Measurements from ENCODE around the gene TEAD1. TPM values are rescaled to one million over a fixed set of nuclear protein-coding genes. Genes with fewer than 3 reads are reported as not detected.

TEAD1 gene
- total RNA-seq, 4 donors from 2014 or later, result 71.5 to 109 (median 88.5) TPM

DNA sequence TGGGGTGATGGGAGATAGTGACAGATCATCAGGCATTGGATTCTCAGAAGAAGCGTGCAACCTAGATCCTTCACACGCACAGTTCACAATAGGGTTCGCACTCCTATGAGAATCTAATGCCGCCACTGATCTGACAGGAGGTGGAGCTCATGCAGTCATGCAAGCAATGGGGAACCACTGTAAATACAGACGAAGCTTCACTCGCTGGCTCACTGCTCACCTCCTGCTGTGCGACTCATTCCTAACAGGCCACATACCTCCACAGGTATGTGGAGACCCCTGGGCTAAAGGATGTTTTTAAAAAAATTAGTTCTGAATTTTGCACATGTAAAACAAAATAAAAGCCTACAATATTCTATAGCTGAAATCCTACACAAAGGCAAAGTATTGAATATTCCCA is 20.5 kb upstream of the TEAD1 start:
- H3K27me3 ChIP-seq, result no peaks in the 10 kb centered on the region
- no peak overlapping the region for H3K27ac ChIP-seq
- H3K9me3 ChIP-seq, result no peaks in the 10 kb centered on the region
- intact Hi-C loops (cut with DNase I), result no loop called here
- 86 to 94% methylated on average over 7 of the region's 7 CpGs for WGBS, 2 donors
- H3K4me3 ChIP-seq (replicated peaks in 1 of 3), result no peak overlapping the region
- no peaks in the 10 kb centered on the region for H3K4me1 ChIP-seq
- H3K36me3 ChIP-seq, result no peaks in the 10 kb centered on the region
- TF ChIP-seq, protein P1, sequence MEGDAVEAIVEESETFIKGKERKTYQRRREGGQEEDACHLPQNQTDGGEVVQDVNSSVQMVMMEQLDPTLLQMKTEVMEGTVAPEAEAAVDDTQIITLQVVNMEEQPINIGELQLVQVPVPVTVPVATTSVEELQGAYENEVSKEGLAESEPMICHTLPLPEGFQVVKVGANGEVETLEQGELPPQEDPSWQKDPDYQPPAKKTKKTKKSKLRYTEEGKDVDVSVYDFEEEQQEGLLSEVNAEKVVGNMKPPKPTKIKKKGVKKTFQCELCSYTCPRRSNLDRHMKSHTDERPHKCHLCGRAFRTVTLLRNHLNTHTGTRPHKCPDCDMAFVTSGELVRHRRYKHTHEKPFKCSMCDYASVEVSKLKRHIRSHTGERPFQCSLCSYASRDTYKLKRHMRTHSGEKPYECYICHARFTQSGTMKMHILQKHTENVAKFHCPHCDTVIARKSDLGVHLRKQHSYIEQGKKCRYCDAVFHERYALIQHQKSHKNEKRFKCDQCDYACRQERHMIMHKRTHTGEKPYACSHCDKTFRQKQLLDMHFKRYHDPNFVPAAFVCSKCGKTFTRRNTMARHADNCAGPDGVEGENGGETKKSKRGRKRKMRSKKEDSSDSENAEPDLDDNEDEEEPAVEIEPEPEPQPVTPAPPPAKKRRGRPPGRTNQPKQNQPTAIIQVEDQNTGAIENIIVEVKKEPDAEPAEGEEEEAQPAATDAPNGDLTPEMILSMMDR (IDR thresholded peaks at IDR 0.05), result no peak
- TF ChIP-seq POLR2A (IDR thresholded peaks at IDR 0.05), result no peak
- DNase-seq, result no peak

DNA sequence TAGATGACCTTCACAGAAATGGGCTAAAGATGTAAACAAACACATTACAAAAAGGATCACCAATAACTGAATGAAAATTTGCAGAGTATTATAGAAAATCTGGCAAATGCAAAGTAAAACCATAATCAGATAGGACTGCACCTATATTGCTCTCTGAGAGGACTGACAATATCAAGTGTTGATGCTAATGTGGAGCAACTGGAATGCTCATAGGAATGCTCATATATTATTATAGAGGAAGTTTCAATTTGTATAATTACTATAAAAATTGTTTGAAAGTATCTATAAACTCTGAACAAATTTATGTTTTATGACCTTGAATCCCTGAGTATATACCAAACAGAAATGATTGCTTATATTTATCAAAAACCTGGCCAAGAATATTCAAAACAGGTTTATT is 18.4 kb upstream of the TEAD1 start:
- Histone ChIP-seq H3K4me1 (no peaks in the 10 kb centered on the region), H3K9me3 (no peaks in the 10 kb centered on the region), H3K27me3 (no peaks in the 10 kb centered on the region), H3K36me3 (no peaks in the 10 kb centered on the region), H3K27ac (no peak overlapping the region), H3K4me3 (replicated peaks in 1 of 3) (no peak overlapping the region)
- no peak for DNase-seq
- TF ChIP-seq, protein P1 (IDR thresholded peaks at IDR 0.05), result no peak
- TF ChIP-seq POLR2A (IDR thresholded peaks at IDR 0.05), result no peak
- intact Hi-C loops (cut with DNase I), result no loop called here

DNA sequence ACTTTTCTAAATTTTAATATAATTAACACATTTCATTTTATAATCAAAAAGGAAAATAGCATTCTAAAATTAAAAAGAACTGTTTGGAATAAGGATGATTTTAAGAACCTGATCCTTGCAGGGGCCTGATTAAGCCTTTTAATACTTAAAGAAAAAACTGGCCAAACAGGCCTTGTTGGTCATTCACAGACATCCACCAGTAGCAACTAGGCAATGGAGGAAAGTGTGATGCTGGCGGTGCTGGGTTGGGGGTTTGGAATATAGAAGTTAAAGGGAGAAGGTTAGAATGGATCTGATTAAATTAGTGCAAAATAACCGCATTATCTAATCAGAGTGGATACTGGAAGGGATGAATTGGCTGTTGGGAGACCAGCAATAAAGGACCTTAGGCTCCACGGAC is 16.9 kb upstream of the TEAD1 start:
- intact Hi-C loops (cut with DNase I), result no loop called here
- no peak for DNase-seq
- Histone ChIP-seq H3K27ac (no peak overlapping the region), H3K27me3 (no peaks in the 10 kb centered on the region), H3K36me3 (no peaks in the 10 kb centered on the region), H3K9me3 (no peaks in the 10 kb centered on the region), H3K4me1 (no peaks in the 10 kb centered on the region), H3K4me3 (replicated peaks in 1 of 3) (no peak overlapping the region)
- TF ChIP-seq, protein P1 (IDR thresholded peaks at IDR 0.05), result no peak
- TF ChIP-seq POLR2A (IDR thresholded peaks at IDR 0.05), result no peak
- WGBS, 2 donors, result 97 to 99% methylated on average over 3 of the region's 3 CpGs

DNA sequence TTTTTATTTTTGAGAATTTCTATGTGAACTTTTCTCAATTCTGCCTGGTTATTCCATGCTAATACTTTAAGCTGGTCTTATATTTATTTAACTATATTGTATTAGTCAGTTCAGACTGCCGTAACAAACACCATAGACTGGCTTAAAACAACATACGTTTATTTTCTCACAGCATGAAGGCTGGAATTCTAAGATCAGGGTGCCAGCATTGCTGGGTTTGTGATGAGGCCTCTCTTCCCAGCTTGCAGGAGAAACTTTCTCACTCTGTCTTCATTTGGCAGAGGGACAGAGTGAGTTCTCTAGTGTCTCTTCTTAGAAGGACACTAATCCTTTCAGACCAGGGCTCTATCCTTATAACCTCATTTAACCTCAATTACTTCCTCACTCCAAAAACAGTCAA is 16.2 kb upstream of the TEAD1 start:
- no peaks in the 10 kb centered on the region for H3K36me3 ChIP-seq
- H3K27me3 ChIP-seq, result no peaks in the 10 kb centered on the region
- intact Hi-C loops (cut with DNase I), result no loop called here
- H3K4me3 ChIP-seq (replicated peaks in 1 of 3), result no peak overlapping the region
- no peaks in the 10 kb centered on the region for H3K4me1 ChIP-seq
- H3K27ac ChIP-seq, result no peak overlapping the region
- 50 to 92% methylated on average over 2 of the region's 2 CpGs for WGBS, 2 donors
- no peaks in the 10 kb centered on the region for H3K9me3 ChIP-seq
- TF ChIP-seq POLR2A (IDR thresholded peaks at IDR 0.05), result no peak
- TF ChIP-seq, protein P1 (IDR thresholded peaks at IDR 0.05), result no peak
- DNase-seq, result no peak

DNA sequence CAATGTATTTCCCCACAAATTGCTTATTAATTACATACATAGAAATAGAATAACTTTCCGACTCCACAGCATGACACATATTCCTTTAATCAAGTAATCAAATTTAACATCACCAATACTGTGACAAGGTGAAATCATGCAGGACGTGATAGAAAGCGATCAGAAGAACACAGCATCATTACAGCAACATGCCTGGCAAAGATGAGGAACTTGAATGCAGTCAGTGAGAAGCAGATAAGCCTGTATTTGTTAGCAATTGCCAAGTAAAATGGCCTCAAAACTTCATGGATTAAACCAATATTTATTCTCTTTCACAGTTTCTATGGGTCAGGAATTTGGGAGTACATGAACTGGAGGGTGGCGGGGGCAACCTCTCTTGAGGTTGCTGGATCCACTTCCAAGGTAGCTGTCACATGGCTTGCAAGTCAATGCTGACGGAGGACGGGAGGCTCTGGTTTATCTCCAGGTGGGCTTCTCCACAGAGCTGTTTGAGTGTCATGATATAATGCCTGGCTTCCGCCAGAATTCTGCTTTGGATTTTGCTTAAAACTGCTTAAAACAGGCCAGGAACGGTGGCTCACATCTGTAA is 12.0 kb upstream of the TEAD1 start:
- Histone ChIP-seq H3K4me1 (no peaks in the 10 kb centered on the region), H3K27me3 (peaks cover 3% of the 10 kb centered on the region), H3K4me3 (replicated peaks in 1 of 3) (no peak overlapping the region), H3K27ac (no peak overlapping the region), H3K36me3 (no peaks in the 10 kb centered on the region), H3K9me3 (no peaks in the 10 kb centered on the region)
- DNase-seq, result no peak
- 68 to 70% methylated on average over 7 to 8 of the region's 8 CpGs for WGBS, 2 donors
- intact Hi-C loops (cut with DNase I), result no loop called here
- no peak for TF ChIP-seq POLR2A (IDR thresholded peaks at IDR 0.05)
- TF ChIP-seq, protein P1 (IDR thresholded peaks at IDR 0.05), result no peak
